Rectal smooth muscle tissue (tissue), 1 donor: ENCODE data around the gene IFITM1.

ENCODE experiments used
- H3K27ac ChIP-seq: one replicate; pipeline ENCODE4 v1.7.0; 2013; ENCODE audit warnings: low read depth, low read length, inconsistent platforms
- H3K27me3 ChIP-seq: one replicate; pipeline ENCODE4 v1.7.0; 2013; ENCODE audit warnings: low read length; ENCODE audit not compliant: control insufficient read depth, insufficient read depth
- H3K36me3 ChIP-seq: one replicate; pipeline ENCODE4 v1.7.0; 2013; ENCODE audit warnings: low read length; ENCODE audit not compliant: control insufficient read depth, insufficient read depth
- H3K4me1 ChIP-seq: one replicate; pipeline ENCODE4 v1.7.0; 2013; ENCODE audit warnings: low read length; ENCODE audit not compliant: control insufficient read depth, insufficient read depth
- H3K4me3 ChIP-seq: one replicate; pipeline ENCODE4 v1.7.0; 2013; ENCODE audit warnings: low read length
- H3K9ac ChIP-seq: one replicate; pipeline ENCODE4 v1.7.0; 2013; ENCODE audit warnings: low read length

IFITM1 gene

DNA sequence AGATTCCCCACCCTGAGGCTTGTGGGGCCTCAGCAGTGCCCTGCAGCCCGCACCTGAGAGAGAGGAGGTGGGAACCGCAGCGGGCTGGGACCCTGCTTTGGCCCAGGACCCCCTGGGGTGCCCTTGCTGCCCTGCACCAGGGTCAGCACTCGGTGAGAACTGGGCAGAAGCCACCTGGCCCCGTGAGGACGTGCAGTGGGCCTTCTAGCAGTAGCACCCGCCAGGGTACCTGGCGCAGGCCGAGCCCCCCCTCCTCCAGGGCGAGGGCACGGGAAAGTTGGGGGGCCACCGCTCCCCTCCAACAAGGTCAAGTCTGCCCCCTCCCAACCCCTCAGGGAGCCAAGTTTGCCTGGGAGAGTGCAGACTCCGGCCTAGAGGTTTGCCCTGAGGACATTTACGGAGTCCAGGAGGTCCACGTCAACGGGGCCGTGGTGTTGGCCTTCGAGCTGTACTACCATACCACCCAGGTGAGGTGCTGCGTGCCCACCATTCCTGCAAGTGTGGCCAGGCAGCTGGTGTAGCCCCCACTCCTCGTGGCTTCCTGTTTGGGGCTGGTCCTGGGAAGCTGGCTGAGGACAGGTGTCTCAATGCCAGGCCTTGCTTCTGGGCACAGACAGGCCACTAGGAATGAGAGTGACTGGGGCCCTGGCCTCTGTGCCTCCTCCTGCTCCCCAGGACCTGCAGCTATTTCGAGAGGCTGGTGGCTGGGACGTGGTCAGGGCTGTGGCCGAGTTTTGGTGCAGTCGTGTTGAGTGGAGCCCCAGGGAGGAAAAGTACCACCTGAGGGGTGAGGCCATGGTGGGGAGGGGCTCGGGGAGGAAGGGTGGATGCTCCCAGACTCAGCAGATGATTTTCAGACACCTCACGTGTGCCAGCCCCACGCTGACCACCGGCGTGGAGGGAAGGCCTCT lies 21.4 kb upstream of the IFITM1 start:
- no peak overlapping the region for H3K4me3 ChIP-seq
- H3K4me1 ChIP-seq, result no peaks in the 10 kb centered on the region
- peaks cover 19% of the 10 kb centered on the region for H3K27me3 ChIP-seq
- no peak overlapping the region for H3K9ac ChIP-seq
- H3K36me3 ChIP-seq, result no peaks in the 10 kb centered on the region
- H3K27ac ChIP-seq, result no peak overlapping the region

DNA sequence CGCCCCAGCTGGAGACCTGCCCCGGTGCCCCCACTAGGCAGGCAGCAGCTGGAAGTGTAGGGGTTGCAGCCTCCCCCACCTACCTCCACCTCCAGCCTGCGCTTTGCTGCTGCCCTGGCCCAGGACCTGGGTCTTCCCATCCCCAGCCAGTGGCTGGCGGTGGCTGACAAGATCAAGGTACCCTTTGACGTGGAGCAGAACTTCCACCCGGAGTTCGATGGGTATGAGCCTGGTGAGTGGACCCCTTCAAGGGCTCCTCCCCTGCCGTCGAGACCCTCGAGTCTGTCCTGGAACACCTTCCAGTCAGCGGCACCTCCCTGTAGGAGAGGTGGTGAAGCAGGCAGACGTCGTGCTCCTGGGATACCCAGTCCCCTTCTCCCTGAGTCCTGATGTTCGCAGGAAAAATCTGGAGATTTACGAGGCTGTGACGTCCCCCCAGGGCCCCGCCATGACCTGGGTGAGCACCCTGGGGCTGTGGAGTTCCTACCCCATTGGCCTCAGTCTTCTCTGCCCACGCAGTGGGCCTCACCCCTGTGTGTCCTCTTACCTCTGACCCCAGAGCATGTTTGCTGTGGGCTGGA lies 20.5 kb upstream of the IFITM1 start:
- H3K27ac ChIP-seq, result no peak overlapping the region
- no peaks in the 10 kb centered on the region for H3K4me1 ChIP-seq
- no peak overlapping the region for H3K9ac ChIP-seq
- no peaks in the 10 kb centered on the region for H3K36me3 ChIP-seq
- no peak overlapping the region for H3K4me3 ChIP-seq
- H3K27me3 ChIP-seq, result peaks cover 12% of the 10 kb centered on the region

DNA sequence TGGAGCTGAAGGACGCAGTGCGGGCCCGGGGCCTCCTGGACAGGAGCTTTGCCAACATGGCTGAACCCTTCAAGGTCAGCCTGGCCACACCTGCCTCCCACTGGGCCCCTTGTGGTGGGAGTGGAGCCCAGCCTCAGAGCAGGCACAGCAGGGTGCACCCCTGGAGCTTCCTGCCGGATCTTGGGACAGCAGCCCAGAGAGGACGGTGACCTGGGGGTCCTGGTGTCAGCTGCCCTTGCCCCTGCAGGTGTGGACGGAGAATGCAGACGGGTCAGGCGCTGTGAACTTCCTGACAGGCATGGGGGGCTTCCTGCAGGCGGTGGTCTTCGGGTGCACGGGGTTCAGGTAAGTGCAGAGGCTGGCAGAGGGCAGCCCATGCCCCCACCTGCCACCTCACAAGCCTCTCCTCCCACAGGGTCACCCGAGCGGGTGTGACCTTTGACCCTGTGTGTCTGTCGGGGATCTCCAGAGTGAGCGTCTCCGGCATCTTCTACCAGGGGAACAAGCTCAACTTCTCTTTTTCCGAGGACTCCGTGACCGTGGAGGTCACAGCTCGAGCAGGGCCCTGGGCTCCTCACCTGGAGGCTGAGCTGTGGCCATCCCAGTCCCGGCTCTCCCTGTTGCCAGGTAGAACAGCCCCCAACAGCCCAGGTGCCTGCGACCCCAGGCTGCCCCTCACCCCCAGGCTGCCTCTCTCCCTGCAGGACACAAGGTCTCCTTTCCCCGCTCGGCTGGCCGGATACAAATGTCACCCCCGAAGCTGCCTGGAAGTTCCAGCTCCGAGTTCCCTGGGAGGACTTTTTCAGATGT lies 19.8 kb upstream of the IFITM1 start:
- no peak overlapping the region for H3K27ac ChIP-seq
- no peak overlapping the region for H3K9ac ChIP-seq
- H3K4me1 ChIP-seq, result no peaks in the 10 kb centered on the region
- peaks cover 15% of the 10 kb centered on the region for H3K27me3 ChIP-seq
- no peak overlapping the region for H3K4me3 ChIP-seq
- no peaks in the 10 kb centered on the region for H3K36me3 ChIP-seq

DNA sequence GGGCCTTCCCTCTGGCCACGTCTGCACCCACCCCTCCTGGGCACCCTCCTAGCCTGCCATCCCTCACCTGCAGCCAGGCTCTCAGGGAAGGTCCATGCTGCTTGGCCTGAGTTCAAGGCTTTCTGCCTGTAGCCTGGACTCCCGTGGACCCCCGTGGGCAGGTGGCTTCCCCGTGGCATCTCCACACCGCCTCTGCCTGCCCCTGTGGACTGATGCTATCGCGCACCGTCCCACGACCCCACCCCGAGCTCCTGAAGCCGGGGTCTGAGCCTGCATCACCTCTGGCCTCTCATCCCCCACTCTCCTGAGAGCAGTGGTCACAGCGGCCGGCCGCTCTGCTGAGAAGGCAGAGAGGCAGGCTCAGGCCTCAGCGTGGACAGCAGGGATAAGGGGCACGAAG lies 19.1 kb upstream of the IFITM1 start:
- Histone ChIP-seq H3K4me1 (no peaks in the 10 kb centered on the region), H3K27me3 (peaks cover 19% of the 10 kb centered on the region), H3K4me3 (no peak overlapping the region), H3K36me3 (no peaks in the 10 kb centered on the region), H3K27ac (no peak overlapping the region), H3K9ac (no peak overlapping the region)

DNA sequence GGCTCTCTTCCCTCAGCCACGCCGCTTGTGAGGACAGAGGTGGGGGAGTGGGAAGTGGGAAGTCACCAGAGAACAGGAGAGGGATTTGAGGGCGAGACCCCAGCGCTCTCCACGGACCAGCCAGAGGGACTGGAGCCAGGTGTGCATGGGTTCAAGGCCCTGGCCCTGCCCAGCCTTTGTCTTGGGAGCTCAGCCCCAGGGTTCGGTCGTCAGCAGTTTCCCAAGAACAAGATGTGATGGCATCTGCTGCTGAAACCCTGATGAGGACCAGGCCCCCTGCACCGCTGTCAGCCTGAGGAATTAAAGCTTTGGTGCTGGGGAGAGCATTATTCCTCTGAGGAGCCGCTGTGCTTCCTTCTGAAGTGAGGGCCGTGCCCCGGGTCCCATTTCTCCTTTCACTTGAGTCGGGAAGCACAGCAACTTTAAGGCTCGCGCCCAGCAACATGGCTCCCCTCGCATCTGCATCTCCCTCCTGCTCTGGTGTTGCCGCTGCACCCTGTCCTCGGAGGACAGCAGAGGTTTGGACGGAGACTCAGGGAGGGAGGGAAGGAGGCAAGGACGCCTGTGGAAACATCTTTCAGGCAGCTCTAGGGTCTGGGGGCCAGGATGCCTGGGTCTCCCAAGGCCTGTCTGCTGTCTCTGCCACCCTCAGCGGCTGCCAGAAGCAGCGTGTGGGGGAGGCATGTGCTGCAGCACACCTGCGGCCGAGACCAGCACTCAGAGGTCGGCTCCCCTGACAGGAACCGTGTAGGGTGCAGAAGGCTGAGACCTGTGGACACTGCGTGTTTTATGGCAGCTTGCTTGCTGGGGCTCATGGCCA lies 18.3 kb upstream of the IFITM1 start:
- peaks cover 24% of the 10 kb centered on the region for H3K27me3 ChIP-seq
- no peaks in the 10 kb centered on the region for H3K4me1 ChIP-seq
- no peak overlapping the region for H3K9ac ChIP-seq
- no peaks in the 10 kb centered on the region for H3K36me3 ChIP-seq
- H3K27ac ChIP-seq, result no peak overlapping the region
- no peak overlapping the region for H3K4me3 ChIP-seq

DNA sequence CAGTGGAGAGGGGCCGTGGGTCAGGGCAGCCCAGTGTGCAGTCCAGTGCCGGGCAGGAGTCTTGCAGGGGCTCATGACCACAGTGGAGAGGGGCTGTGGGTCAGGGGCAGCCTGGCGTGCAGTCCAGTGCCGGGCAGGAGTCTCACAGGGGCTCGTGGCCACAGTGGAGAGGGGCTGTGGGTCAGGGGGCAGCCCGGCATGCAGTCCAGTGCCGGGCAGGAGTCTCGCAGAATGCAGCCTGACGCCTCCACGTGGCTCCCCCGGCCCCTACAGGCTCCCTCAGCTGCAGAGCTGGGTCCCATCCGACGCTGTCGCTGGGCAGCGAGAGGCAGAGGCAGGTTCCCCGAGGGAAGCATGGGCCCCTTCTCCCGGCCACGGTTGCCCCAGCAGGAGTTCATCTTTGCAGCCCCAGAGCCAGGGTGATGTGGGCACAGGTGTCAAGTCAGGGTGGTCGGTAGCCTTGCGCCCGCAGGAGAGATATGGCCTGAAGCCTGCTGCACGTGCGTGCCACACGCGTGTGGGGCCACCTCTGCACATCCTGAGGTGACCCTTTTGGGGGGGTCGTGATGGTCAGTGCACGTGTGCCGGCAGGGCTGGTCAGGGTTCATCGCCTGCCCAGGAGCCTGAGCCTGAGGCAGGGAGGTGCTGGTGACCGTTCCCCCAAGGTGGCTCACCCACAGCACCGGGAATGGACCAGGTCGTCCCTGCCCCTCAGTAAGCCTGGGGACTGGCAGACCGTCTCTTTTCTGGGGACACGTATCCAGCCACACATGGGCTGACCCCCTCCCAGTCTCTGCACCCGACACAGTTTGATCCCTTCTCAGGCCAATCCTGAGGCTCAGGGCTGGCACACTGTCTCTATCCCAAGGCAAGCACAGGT lies 17.4 kb upstream of the IFITM1 start:
- H3K27me3 ChIP-seq, result peaks cover 24% of the 10 kb centered on the region
- H3K4me3 ChIP-seq, result no peak overlapping the region
- H3K9ac ChIP-seq, result no peak overlapping the region
- H3K36me3 ChIP-seq, result no peaks in the 10 kb centered on the region
- no peak overlapping the region for H3K27ac ChIP-seq
- no peaks in the 10 kb centered on the region for H3K4me1 ChIP-seq

DNA sequence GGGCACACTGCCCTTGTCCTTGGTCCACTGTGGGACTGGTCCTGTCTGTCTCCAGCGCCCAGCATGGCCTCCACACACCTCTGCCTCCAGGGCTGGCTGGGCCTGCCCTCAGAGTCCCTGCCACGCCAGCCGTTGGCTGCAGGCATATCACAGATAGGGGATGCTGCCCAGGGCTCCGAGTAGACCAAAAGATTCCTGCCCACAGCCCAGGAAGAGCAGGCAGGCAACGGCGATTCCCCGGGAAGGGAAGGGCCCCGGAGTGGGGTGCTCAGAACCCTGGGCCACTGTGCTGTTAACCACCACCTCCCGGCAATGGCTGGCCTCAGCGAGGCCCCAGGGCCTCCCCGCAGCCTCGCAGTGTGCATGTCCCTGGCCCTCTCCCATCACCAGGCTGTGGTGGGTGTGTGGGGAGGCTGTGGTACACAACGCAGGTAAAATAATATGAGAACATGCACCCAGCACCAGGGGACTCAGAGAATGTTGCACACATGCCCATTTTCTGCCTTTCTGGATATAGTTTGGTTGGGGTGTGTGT lies 16.7 kb upstream of the IFITM1 start:
- H3K27ac ChIP-seq, result no peak overlapping the region

DNA sequence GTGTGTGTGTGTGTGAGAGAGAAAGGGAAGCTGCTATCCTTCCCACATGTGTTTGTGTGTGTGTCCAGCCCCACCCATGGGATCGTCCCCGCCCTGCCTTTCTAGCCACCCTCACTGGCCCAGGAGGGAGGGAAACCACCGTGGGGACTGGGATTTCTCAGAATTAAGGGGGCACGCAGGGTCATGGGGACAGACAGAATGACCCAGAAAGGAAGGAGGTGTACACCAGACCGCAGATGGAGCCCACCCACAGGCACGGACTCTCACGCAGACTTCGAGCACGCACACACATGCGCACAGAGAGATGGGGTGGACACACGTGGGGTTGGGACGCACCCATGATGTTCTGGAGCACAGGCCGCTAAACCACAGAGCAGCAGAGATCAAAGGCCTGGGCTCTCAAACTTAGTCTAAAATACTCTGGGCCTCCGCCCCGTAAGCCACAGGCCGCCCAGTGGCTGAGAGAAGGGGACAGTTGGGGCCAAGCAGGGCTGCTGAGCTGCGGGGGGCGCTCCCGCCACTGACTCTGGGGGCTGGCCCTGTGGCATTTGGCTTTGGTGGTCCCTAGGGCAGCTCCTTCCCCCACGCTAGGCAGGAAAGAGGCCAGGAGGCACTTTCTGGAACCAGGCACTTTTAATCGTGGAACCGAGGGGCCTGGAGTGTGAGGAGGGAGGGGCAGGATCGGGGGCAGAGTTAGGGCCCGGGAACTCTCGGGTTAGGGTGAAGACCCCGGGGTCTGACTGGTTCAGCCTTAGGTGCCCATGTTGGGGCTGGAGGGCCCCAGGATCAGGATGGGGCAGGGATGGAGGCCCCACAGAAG lies 16.0 kb upstream of the IFITM1 start:
- Histone ChIP-seq H3K27ac (no peak overlapping the region), H3K27me3 (peaks cover 24% of the 10 kb centered on the region), H3K4me1 (no peaks in the 10 kb centered on the region), H3K36me3 (no peaks in the 10 kb centered on the region), H3K9ac (no peak overlapping the region), H3K4me3 (no peak overlapping the region)

More for the DNA sequence above, 16.7 kb upstream of the IFITM1 start:
- no peak overlapping the region for H3K9ac ChIP-seq
- no peak overlapping the region for H3K4me3 ChIP-seq
- peaks cover 24% of the 10 kb centered on the region for H3K27me3 ChIP-seq
- no peaks in the 10 kb centered on the region for H3K4me1 ChIP-seq
- H3K36me3 ChIP-seq, result no peaks in the 10 kb centered on the region

DNA sequence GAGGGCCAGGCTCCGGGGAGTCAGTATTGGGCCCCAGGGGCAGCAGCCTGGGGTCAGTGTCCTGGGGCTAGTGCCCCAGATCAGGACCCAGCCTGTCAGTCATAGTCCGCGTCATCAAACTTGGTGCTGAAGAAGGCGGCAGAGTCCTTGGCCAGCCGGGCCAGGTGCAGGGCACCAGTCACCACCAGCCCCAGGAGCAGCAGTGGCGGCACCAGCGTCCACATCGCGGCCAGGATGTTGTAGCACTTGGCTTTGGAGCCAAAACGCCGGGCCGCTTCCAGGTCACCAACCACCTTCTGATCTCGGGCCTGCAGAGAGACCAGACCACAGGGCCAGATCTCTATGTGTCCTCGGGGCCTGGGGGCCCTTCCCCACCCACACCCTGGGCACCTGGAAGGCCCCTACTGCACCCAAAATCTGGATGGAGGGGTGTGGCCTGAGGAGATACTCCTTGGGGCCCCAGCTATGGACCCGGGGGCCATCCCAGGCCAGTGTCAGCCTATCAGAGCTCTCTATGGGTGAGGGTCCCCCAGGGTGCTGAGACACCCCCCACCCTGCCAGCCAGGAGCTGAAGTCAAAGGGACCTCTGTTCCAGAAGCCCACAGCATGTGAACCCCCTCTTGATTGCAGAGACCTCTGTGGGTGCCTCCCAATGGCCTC lies 15.3 kb upstream of the IFITM1 start:
- Histone ChIP-seq H3K36me3 (no peaks in the 10 kb centered on the region), H3K9ac (no peak overlapping the region), H3K4me1 (no peaks in the 10 kb centered on the region), H3K27me3 (peaks cover 24% of the 10 kb centered on the region), H3K4me3 (no peak overlapping the region), H3K27ac (no peak overlapping the region)

DNA sequence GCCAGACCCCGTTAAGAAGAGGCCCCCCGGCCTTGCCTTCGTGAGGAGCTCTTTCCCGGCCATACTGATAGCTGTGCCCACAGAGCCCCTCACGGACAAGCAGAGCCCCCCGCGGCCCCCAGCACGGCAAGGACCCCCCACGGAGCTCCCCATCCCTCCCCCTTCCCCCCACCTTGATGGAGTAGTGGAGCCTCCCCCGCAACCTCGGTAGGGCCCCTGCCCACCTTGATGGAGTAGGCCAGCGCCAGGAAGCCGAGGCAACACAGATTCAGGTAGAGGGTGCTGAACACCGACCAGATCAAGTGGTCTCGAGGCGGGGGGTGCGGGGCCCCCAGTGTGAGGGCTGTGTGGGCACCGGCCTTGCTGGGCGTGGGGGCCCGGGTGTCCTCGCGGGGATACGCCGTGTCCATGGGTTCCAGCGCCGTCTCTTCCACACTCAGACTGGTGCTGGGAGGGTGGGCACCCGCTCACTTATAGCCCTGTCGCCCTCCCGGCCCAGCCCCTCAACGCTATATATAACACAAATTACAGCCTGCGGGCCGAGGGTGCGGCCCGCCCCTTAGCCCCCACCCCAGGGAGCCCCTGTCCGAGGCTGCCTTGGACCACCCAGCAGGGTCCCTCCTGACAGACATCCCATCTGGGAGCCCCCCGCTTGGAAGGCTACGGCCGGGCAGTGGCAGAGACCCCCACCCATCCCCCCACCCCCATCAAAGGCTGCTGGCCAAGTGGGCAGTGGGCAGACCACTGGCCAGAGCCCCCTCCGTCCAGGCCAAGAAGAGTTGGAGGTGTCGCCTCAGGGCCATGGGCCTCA lies 14.6 kb upstream of the IFITM1 start, which contains the start of gene IFITM5:
TSS of gene IFITM5 (minus strand) at position 446 of the 811 bp plus-strand sequence. CDS start at position 410, 36 bp downstream.
- no peaks in the 10 kb centered on the region for H3K4me1 ChIP-seq
- no peak within 1 kb of the TSS for H3K9ac ChIP-seq
- no peak within 1 kb of the TSS for H3K4me3 ChIP-seq
- H3K27me3 ChIP-seq, result peaks cover 24% of the 10 kb centered on the region
- H3K36me3 ChIP-seq, result no peaks in the 10 kb centered on the region
- H3K27ac ChIP-seq, result no peak within 1 kb of the TSS
